NCI-H2227 (cell line): ENCODE results near the gene AKAP9.
"Not testable (repeated sequence)": the region's sequence is repeated elsewhere in the genome, so short reads cannot be mapped to it uniquely, and the experiment has no call there.

ENCODE experiments used
- DNase-seq: peaks from one replicate; lab custom pipeline; 2025; ENCODE audit not compliant: unreplicated experiment; lab: John Stamatoyannopoulos, UW

Gene AKAP9

GRCh38 chr7:91945476-91945875, 4.8 kb downstream of the AKAP9 start:
- no peak for DNase-seq

- no peak for DNase-seq
Measured at GRCh38 chr7:91946549-91946948, 5.9 kb downstream of the AKAP9 start.

DNA sequence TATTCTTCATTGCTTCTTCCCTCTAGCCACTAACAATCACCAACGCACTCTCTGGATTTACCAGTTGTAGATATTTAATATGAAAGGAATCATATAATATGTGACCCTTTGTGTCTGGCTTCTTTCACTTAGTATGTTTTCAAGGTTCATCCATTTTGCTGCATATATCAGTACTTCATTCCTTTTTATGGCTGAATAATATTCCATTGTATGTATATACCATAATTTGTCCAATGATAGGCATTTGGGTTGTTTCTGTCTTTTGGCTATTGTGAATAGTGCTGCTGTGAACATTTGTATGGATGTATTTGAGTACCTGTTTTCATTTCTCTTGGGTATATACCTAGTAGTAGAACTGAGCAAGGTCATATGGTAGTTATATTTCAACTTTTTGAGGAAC, 7.3 kb downstream of the AKAP9 start:
- no peak for DNase-seq

DNA sequence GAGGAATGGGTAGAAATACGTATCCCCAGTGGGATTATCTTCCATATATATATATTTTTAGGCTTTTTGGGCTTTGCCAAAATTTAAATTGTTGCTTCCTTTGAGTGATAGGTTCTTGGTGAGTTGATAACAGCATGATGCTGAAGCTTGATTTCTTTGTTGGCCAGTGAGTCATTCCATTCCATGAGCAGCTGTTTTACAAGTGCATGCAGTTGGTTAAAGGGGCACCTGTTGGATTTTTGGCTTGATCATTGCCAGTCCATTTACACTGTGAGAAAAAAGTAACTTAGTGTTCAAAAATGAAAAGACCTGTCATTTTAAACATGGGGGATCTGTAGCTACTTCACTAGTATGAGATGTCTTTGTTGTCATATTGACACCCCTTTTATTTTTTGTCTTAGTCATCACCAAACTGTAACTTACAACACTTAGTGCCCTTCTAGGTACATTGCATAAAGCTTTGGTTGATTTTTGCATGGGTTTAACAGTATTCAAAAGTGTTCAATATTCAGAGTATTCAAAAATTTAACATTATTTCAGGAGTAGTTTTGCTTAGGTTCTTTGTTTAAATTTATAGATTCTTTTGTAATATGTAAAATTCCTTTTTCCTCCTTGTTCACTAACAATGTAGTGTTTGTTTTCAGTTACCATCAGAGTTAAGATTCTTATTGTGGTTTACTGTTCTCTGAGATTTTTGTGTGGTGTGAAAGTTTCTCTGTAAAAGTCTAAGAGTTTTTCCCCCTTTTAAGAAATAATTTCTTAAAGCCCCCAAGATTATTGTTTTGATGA, 8.8 kb downstream of the AKAP9 start:
- DNase-seq, result no peak

- DNase-seq, result no peak
Measured at GRCh38 chr7:91953618-91954017, 13.0 kb downstream of the AKAP9 start.

DNA sequence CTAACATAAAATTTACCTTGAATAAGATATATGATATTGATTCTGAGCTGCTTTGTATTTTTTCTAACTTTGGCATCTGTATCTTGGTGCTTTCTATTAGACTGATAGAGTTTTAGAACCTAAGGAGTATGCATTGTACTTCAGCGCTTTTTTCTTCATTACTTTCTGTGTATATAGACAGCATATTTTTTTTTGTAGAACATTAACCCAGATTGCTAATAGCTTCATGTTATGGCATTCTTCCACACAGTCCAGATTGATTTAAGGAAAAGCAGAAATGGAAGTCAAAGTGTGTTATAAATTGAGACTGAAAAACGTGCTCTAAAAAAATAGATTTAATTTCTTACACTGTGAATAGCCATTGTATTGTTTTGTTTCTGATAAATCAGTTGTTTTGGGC, 15.8 kb downstream of the AKAP9 start:
- not testable (repeated sequence) for DNase-seq

DNA sequence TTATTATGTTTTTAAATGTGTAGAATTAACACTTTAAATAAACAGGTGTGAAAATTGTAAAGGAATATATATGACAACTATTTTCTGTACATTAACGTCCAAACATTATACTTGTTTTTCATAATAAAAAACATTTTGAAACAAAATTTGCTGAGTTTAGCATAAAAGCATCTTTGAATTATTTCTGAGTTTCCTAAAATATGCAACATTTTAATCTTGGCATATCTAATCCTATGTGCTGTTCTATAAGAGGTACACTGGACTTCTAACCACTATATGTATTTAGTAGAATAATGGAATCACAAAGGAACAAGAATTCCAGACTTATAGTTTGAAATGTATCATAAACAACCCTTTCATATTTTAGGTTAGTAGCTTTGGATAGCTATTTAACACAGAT, 16.6 kb downstream of the AKAP9 start:
- DNase-seq, result no peak

DNA sequence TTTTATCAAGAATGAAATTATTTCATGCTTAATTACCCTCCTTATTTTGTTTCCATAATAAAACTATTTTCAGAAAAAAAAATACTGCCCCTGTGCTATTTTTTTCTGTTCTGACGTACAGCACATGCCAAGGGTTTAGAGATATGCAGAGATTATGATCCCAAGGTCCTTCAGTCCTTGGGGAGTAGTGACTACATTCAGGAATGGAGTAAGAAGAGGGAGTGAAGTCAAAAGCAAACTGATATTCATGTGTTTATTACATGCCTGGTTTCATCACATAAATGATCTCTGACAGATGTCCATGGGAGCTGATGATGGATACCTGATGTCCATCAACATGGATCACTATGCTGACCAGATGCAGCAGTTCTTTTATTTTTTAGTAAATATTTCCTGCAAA, 17.2 kb downstream of the AKAP9 start:
- DNase-seq, result no peak

DNA sequence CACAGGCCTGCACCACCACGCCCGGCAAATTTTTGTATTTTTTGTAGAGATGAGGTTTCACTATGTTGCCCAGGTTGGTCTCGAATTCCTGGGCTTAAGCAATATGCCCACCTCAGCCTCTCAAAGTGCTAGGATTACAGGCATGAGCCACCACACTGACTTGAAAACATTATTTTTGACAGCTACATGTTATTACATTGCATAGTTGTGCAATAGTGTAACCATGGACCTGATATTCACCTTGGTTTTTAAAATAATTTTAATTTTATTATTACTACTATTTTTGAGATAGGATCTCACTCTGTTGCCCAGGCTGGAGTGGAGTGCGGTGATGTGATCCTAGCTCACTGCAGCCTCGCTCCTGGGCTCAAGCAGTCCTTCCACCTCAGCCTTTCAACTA, 18.4 kb downstream of the AKAP9 start:
- DNase-seq, result no peak

DNA sequence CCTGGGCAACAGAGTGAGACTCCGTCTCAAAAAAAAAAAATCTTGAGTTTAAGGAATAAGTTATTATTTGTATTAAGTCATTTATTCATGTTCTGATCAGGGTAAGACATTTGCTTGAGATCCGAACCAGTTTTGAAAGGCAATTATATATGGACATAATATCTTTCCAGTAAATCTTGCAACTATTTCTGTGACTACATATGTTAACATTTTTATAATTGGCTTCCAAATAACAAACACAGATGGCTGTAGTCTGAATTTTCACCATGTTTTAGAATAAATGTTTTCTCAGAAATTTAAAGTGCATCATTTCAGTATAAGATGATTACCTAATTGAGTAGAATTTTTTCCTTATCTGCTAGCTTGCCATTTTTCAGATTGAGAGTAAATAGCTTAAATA, 21.2 kb downstream of the AKAP9 start:
- no peak for DNase-seq

DNA sequence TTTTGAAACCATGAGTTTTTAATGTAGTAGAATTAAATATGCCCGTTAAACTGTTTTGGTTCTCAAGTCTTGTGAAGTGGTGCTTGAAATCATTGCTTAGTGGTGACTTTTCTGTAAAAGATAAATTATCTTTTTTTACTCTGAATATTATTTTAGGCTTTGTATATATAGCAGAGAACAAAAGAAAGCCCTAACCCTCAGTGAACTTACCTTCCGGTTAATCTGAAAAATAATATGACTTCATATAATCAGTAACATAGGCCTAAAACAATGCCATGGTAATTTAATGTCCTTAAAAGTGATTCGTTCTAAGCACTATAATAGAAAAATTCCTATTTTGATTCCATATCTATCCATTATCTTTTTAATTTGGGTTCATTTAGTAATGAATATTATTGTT, 21.8 kb downstream of the AKAP9 start:
- DNase-seq, result no peak

- DNase-seq, result not testable (repeated sequence)
Measured at GRCh38 chr7:91967513-91967912, 26.9 kb downstream of the AKAP9 start.

DNA sequence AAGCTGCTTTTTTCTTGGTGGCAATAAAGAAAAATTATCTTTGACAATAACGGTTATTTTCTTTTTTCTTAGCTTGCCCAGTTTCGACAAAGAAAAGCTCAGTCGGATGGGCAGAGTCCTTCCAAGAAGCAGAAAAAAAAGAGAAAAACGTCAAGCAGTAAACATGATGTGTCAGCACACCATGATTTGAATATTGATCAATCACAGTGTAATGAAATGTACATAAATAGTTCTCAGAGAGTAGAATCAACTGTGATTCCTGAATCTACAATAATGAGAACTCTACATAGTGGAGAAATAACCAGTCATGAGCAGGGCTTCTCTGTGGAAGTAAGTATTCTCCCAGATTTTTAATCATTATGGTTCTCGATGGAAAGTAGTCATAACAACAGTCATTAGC, 33.0 kb downstream of the AKAP9 start:
- no peak for DNase-seq

DNA sequence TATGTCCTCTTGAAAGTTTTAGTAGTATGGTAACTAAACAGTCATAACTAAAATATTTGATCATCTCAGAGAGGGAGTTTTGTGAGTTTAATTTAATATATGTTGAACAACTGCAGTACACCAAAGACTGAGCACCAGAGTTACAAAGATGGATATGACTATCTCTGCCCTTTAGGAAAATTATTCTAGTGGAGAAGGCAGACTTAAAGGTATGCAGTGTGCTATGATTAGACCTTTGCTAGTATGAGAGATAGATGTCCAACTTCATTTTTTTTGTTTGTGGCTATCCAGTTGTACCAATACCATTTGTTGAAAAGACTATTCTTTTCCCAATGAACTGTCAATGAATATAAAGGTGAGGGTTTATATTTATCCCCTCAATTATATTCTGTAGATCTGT, 33.4 kb downstream of the AKAP9 start:
- DNase-seq, result no peak

GRCh38 chr7:91976743-91977142, 36.1 kb downstream of the AKAP9 start:
- no peak for DNase-seq

DNA sequence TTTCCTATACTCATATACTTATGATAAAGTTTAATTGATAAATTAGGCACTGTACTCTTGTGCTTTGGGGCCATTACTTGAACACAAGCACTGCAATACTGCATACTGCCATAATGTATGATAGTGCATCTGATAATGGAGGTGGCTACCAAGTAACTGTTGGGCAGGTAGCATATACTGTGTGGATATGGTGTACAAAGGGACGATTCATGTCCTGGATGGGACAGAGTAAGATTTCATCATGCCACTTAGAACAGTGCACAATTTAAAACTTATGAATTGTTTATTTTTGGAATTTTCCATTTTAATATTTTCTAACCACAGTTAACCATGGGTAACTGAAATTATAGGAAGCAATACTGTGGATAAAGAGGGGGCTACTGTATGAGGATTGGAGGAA, 38.9 kb downstream of the AKAP9 start:
- no peak for DNase-seq

DNA sequence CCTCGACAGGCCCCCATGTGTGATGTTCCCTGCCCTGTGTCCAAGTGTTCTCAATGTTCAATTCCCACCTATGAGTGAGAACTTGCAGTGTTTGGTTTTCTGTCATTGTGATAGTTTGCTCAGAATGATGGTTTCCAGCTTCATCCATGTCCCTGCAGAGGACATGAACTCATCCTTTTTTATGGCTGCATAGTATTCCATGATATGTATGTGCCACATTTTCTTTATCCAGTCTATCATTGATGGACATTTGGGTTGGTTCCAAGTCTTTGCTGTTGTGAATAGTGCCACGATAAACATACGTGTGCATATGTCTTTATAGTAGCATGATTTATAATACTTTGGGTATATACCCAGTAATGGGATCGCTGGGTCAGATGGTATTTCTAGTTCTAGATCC, 41.7 kb downstream of the AKAP9 start:
- DNase-seq, result not testable (repeated sequence)

DNA sequence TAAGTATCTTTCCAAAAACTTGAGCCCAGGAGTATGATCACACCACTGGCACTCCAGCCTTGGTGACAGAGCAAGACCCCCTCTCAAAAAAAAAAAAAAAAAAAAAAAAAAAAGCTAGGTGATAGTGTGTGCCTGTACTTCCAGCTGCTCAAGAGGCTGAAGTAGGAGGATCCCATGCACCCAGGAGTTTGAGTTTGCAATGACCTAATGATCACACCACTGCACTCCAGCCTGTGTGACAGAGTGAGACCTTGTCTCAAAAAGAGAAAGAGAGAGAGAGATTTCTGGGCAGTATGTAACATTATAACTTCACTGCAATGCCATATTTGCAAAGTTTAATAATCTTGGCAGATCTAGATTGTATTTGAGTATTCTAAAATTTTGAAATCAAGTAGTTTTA, 47.6 kb downstream of the AKAP9 start:
- no peak for DNase-seq

DNA sequence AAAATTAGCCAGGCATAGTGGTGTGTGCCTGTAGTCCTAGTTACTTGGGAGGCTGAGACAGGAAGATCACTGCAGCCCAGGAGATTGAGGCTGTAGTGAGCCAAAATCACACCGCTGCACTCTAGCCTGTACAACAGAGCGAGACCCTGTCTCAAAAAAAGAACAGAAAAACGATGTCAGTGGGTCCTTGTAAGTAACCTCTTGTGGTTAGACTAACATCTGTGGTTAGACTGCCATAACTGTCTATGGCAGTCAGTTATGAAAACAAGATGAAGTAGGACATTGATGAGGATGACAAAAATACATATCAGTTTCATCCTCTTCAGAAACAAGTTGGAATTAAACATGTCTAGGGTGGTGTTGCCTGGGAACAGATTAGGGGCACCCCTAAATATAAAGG, 53.3 kb downstream of the AKAP9 start:
- no peak for DNase-seq

GRCh38 chr7:91995391-91996105, 54.9 kb downstream of the AKAP9 start:
- DNase-seq, result no peak

DNA sequence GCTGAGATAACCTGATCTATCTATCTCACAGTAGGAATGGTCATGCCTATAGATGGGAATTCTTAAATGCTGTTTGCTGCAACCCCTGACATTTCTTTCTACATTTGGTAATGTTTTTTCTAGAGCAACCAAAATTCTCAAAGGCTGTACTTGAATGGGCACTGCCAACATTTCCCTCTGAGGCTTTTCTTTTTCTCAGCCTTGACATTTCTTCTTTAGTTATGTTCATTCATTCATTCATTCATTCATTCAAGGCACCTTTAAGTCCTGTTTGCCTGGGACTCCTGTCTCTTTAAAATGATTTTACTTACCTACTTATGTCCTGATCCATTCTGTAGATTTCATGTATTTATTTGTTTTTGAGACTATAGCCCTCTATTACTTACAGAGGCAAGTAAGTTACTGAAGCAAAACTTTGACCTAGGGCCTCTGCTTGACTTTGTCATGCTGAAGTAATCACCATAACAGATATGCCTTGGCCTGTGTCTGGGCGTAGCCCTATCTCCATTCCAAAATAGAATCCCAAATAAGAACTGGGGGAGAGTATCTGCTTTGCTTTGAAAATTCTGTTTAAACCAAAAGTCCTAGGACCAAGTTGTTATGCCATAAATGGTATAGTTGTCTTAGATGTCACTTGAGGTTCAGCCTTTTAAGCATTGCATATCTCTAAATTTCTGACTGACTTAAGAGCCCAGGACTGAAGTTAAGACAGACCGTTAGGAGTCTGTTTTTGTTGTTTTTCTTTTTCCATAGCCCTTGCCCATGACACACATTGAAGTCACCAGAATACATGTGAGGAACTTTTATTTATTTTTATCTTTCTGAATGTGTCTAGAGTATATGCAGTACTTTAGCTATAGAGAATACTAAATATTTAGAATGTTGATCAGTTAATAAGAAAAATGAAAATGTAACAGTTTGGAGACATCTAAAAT, 59.2 kb downstream of the AKAP9 start:
- DNase-seq, result no peak

DNA sequence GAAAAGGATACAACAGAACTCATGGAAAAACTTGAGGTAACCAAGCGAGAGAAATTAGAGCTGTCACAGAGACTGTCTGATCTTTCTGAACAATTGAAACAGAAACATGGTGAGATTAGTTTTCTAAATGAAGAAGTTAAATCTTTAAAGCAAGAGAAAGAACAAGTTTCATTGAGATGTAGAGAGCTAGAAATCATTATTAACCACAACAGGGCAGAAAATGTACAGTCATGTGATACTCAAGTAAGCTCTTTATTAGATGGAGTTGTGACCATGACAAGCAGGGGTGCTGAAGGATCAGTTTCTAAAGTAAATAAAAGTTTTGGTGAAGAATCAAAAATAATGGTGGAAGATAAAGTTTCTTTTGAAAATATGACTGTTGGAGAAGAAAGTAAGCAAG, 62.1 kb downstream of the AKAP9 start:
- no peak for DNase-seq
